Stomach (tissue), 4 donors: ENCODE results near the gene PET100.

Source experiments
- CTCF ChIP-seq, 7 experiments: fragments of 450-650 bp in 4 of 7; fragments of 200-600 bp in 3 of 7; sonication (generic) in 3 of 7; IDR thresholded peaks; one replicate each; pipeline ENCODE4 v1.5.1; 2016 to 2019; ENCODE audit warnings: antibody characterized with exemption in 7 of 7, control low read depth in 2 of 7, mild to moderate bottlenecking in 1 of 7
- POLR2A ChIP-seq, 4 donors: fragments of 450-650 bp; IDR thresholded peaks; one replicate each; pipeline ENCODE4 v1.6.1; 2016; ENCODE audit warnings: antibody characterized with exemption in 4 of 4, control low read depth in 2 of 4, mild to moderate bottlenecking in 1 of 4, moderate library complexity in 1 of 4

- no peak for TF ChIP-seq POLR2A (IDR thresholded peaks at IDR 0.05)
- no peak for TF ChIP-seq CTCF (IDR thresholded peaks at IDR 0.05)
Observed at GRCh38 chr19:7650148-7650547, 20.6 kb downstream of the PET100 start.
